Measurements from ENCODE around the gene RNF19B.

RNF19B gene

DNA sequence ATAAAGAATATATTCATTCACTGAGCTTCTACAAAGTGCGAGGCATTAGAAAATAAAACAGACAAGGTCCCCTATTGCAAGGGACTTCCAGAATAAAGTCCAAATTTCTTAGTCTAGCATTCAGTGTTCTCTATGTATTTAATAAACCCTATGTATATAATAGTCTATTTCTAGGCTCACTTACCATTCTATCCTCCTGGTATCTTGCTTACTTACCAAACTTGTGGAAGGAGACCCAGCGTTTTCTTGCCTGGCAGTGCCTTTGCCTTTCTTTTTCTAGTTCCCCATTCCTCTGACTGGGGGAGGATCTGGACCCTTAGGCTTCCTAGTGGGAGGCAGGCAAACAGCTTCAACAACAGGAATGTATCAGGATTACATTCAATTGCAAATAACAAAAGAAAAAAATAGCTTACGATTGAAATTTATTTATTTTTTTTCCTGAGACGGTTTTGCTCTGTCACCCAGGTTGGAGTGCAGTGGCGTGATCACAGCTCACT lies 690 bp upstream of the RNF19B start:
- DNase-seq = no peak

- DNase-seq = peak; percentile 41
These were observed 706 bp downstream of the RNF19B start for GRCh38 chr1:32963746-32964460.

- no peak for DNase-seq
These were observed 2.2 kb downstream of the RNF19B start for GRCh38 chr1:32962248-32962896.

DNA sequence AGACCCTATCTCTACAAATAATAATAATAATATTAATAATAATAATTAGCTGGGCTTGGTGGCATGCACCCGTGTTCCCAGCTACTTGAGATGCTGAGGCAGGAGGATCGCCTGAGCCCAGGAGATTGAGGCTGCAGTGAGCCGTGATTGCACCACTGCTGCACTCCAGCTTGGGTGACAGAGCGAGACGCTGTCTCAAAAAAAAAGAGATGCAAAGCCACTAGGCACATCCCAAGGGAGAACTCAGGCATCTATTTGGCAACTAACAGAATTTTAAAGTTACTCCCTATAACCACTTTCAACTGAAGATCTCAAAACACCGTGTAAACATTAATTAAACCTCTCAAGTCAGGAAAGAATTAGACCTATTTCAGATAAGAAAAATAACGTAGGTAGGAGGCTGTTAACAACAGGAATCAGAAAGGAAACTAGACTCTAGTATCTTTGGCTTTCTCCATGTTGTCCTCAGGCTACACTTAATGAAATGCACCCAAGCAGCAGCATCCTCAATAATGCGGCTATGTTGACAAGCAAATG lies 3.7 kb downstream of the RNF19B start:
- no peak for DNase-seq

GRCh38 chr1:32960342-32960741 lies 4.3 kb downstream of the RNF19B start:
- DNase-seq = no peak

- DNase-seq = no peak
These were observed 5.8 kb downstream of the RNF19B start for GRCh38 chr1:32958827-32959226.

GRCh38 chr1:32957017-32957416 lies 7.6 kb downstream of the RNF19B start:
- no peak for DNase-seq

DNA sequence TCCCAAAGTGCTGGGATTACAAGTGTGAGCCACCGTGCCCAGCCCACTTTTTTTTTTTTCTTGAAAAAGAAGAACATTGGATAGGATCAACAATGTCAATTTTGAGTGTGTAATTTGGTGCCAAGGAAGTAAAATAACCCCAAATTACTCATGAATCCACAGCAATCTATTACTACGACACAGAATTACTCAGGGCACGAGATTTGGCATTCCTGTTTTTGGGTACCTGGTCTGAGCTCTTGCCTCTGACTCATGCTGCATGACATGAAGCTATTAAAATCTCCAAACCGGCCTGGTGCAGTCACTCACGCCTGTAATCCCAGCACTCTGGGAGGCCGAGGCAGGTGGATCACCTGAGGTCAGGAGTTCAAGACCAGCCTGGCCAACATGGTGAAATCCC lies 10.4 kb downstream of the RNF19B start:
- no peak for DNase-seq

- DNase-seq = no peak
These were observed 11.1 kb downstream of the RNF19B start for GRCh38 chr1:32953495-32953894.

- DNase-seq = no peak
These were observed 15.1 kb downstream of the RNF19B start for GRCh38 chr1:32949519-32949918.

DNA sequence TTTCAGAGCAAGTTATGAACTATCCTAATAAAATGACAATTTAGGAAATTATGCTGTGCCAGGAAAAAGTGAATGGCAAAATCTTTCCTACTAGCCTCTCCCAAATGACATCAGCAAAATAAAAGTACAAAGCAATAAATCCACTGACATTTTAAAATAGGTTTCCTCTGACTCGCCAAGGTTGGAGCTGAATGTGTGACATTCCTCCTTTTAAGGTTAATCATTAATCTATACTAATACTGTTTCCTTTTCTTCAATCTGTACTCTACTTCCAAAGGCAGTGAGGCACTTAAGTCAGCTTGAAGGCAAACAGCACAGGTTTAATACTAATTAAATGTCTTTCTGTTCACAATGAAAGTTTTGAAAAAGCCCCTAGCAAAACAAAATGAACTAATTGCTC lies 15.7 kb downstream of the RNF19B start:
- no peak for DNase-seq

GRCh38 chr1:32948390-32948722 lies 16.3 kb downstream of the RNF19B start:
- DNase-seq = no peak

DNA sequence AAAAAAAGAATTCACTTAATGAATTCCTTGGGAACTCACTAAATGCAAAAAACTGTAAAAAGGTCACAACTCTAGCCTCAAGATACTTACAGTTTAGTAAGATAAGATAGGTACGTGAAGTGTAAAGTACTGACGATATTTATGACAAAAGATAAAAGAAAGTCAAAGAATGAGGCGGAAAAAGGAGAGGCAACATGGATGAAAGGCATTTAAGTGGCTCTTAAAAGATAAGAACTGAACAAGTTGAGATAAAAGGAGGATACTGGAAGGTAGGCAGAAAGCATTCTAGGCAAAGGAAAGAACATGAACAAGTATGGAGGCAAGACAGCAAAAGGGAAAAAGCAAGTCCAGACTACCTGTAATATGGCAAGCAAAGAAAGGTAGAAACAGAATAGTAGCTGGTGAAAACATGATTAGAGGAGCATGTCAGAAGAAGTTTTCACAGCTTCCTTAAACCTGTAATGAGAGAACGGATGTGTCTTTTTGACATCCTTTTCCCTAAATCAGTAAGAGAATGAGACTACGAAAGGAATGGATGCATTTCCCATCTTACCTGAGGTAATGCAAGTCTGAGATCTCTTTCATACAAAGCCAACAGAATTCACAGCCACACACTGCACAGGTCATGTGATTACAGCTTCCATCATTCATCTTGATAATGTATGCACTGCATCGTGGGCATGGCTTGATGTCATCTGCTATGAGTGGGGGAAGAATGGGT lies 16.8 kb downstream of the RNF19B start:
- DNase-seq = no peak

- DNase-seq = no peak
These were observed 18.2 kb downstream of the RNF19B start for GRCh38 chr1:32946413-32946812.

DNA sequence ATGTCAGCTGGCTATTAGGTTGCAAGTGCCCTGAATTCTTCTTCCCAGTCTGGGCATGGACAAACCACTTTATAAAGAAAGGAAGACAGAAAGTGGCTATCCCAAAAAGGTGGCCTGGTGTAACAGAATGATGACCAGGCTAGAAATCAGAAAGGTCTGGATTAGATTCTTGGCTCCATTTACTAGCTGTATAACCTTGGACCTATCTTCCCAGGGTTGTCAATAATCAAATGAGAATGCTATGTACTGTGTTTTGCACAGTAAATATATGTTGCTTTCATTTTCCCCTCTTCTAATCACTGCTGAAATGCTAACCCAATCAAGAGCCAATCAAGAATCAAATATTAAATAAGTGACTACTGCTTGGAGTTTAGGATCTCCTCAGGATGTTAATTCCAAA lies 20.4 kb downstream of the RNF19B start:
- no peak for DNase-seq

GRCh38 chr1:32939655-32940371 lies 24.8 kb downstream of the RNF19B start:
- no peak for DNase-seq

- no peak for DNase-seq
These were observed 27.5 kb downstream of the RNF19B start for GRCh38 chr1:32937061-32937460.

- no peak for DNase-seq
These were observed 30.1 kb downstream of the RNF19B start for GRCh38 chr1:32934535-32934934.

DNA sequence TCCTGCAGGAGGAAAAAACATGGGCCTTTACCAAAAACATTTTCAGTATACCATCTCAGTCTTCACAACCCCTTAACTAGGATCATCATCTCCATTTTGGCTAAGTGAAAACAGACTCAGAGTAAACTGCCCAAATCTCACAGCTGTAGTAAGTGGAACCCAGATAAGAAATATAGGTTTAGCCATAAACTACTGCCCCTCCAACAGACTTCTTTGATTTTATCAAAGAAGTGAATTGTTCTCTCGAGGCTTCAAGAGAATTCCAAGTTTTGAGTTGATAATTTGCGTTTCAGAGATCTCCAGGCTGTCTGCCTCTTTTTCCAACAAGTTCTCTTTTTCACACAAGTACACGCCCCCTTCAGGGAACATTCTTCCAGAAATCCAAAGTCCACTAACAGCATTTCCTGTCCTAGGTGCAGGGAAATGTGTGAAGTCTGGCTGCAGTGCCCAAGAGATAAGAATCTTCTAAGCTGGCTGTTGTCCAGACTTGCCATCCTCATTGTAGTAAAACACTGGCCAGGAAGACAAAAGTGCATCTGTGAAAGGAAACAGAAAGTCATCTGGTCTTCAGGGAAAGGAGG lies 30.8 kb downstream of the RNF19B start:
- no peak for DNase-seq

DNA sequence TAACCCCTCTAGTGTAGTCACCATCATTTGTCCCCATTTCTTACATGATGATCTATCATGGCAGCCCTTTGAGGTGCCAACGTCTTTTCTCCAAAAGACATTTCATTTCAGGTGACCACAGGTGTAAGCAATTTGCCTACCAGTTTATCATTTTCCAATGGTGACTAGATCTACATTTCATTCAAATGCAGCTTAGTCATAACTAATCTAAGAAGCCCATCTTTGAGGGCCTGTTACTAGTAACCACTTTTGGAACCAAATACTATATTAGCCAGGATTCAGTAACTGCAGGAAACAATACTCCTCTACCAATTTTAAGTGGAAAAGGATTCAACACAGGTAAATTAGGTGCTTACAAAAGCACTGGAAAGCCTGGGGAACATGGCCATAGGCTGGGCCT lies 32.8 kb downstream of the RNF19B start:
- no peak for DNase-seq

GRCh38 chr1:32929366-32929765 lies 35.2 kb downstream of the RNF19B start:
- no peak for DNase-seq

DNA sequence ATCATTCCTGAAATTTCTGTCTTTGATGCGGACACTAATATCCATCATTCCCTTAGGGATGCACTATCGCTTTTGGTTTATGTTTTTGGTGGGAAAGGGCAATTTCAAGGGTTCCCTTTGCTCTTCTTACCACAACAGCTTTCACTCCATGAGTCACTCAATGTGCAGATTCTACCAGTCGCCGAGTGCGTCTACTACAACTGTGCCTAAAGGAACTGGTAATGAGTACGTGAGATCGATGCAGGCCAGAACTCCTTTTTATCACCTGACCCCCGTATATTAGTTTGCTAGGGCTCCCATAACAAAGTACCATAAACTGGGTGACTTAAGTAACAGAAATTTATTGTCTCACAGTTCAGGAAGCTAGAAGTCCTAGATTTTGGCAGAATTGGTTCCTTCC lies 35.9 kb downstream of the RNF19B start:
- DNase-seq = no peak

DNA sequence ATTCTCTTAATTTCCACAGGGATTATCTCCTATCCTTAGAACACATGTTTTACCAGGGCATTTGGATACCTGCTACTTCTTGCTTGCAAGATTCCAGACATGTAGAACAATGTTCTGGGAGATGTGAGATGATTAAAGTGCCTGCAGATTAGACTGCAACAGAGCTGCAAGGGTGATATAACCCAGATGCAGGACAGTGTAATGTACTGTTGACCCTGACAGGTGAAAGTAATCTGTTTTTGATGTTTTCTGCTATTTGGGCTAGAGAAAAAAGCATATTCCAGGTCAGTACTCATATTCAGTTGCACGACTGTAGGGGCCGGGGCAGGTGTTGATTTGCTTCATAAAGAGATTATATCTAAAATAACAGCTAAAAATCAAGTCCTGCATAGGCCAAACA lies 36.3 kb downstream of the RNF19B start:
- no peak for DNase-seq

All from effector CD8-positive, alpha-beta T cell (primary cell).